HG02759 (cell line): ENCODE measurements around the gene ELOVL2.
"Not testable (repeated sequence)": the region's sequence is repeated elsewhere in the genome, so short reads cannot be mapped to it uniquely, and the experiment has no call there.

Experiments
- ATAC-seq: cut with Tn5 transposase; IDR thresholded peaks from one replicate; pipeline ENCODE4 v1.9.1; 2021; ENCODE audit warnings: mild to moderate bottlenecking, moderate library complexity; ENCODE audit not compliant: unreplicated experiment

Gene ELOVL2

DNA sequence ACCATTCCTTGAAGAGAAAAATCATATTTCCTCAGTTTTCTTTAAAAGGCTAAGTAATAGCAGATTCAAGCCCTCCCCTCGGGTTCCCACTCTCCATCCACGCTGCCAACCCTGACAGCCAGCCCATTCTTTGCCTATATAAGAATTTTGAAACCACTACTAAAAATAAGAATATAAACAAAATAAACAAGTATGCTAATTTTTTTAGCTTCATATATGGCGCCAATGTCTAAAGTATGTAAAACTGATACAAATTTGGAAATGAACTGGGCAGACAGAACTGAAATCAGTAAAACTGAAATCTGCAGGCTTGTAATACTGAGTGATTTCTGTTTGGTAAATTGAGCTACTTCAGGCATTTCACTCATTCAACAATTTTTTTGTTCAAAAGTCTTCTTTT, 19.0 kb downstream of the ELOVL2 start:
- no peak for ATAC-seq

DNA sequence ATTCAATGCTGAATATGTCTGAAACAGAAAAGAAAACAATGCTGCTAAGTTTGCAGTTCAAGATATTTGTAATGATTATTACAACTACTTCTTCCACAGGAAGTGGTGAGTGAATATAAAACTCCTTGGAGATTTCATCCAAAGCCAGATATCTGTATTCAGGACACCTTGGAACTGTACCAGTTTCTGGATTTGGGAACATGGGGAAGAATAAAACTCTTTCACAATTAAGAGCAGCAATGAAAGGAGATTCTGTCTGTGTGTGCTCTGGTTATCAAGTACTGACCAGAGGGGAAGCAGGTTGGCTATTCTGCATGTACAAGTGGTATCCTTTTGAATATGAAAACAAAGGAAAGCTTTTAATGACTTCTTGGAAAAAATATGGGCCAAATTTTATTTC, 21.1 kb downstream of the ELOVL2 start:
- ATAC-seq = no peak

DNA sequence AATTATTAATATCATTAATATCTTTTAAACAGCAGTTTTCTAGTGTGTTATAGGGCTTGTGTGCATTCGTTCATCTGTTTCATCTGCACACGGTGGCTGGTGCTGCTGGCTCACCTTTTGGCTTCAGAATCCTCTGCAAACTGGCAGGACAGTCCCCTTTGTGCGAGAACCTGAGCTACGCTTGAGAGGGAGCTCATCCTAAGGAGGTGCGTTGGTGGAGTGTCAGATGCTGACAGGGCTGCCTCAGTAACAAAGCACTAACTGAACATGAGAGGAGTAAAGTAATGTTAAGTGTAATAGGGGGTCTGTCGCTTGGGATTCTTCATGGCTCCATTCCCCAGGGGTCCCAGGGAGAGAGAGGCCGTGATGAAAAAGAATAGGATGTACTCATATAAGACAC, 22.4 kb downstream of the ELOVL2 start:
- ATAC-seq = no peak

DNA sequence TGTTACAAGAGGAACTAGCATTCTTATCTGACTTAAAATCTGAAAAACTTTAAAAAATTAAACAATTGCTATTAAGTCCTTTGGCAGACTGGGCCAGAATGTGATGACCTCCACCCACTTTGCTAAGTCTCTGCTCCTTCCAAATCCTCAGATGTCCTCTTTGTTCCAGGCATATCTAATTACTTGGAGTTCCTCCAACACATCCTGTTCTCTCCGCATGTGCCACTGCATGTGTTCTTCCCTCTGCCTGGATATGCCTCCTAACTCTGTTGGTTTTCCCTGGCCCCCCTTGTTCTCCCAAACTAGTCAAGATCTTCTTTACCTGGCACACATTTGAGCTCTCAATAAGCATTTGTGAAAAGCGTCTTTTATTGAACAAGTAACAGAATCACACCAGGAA, 23.1 kb downstream of the ELOVL2 start:
- no peak for ATAC-seq

DNA sequence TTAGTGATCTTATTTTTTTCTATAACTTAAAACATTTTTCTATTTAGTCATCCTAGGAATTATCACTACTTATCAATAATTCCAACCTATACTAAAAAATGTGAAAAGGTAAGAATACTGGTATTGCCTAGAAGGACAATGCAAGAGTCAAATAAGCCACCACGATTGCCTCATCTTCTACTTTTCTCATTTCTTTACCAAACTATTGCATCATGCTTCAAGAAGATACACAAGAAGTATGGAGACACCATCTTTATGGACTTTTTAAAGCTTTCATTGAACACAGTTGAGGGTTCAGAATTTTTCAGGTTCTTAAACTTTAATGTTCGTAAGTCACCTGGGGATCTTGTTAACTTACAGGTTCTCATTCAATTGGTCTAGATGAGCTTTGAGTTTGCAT, 25.9 kb downstream of the ELOVL2 start:
- ATAC-seq = no peak

DNA sequence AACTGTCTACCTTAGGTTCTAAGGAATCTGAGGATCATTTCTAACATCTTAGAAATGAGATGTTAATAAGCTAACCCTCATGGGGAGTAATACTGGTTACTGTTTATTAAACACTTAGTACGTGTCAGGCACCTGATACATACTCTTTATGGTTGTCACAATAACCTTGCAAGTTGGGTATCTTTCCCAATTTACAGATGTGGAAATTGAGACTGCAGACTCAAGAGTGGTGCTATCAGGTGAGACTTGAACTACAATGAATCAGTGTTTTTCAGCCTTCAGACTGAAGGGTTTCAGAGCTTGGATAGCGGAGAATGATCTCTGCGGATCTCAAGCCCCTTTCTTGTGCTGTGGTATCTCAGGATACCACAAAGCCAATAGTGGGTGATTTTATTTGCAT, 27.0 kb downstream of the ELOVL2 start:
- ATAC-seq = no peak

DNA sequence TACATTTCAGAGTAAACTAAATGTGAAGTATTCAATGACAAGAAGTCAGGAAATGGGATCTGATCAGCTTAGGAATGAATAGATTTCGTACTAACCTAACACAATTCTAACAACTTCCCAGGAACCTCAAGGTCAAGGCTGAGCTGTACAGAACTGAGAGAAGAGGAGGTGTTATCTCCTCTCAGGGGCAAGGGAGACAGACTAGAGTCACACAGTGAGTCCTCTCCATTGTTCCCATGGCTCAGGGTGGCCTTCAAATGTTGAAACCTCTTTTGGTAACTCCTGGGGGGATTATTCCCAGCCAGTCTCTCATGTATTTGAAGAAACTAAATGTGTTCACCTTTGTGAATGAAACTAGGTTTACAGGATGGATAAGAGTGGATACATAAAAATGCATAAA, 27.7 kb downstream of the ELOVL2 start:
- no peak for ATAC-seq

DNA sequence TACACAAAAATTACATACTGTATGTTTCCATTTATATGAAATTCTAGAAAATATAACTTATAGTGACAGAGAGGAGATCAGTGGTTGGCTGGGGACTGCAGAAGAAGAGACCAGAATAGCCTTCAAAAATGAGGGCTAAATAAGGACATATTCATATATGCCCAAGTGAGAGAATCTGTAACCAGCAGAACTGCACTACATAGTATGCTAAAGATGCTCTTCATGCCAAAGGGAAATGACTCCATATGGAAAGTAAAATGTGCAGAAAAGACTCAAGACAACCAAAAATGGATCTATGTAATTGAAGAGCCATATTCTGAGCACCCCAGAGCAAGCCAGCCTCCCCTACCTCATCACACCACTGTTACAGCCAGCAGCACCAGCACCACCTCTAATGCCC, 29.0 kb downstream of the ELOVL2 start:
- no peak for ATAC-seq

DNA sequence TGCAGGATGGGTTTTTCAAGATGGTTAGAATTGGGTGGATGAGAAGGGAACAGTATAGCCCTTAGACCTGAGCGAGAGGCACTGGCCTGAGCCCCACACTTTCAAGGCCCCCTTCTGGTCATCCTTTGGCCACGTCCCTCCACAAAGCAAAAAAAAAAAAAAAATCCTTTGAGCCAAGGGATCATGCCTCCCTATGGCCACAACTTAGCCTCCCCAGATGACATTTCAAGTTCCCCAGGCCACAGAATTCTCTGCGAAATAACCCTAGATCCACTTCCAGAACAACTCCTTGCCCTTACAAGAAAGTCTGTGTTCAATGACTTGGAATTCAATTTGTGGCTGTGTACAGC, 30.4 kb downstream of the ELOVL2 start:
- ATAC-seq = no peak

DNA sequence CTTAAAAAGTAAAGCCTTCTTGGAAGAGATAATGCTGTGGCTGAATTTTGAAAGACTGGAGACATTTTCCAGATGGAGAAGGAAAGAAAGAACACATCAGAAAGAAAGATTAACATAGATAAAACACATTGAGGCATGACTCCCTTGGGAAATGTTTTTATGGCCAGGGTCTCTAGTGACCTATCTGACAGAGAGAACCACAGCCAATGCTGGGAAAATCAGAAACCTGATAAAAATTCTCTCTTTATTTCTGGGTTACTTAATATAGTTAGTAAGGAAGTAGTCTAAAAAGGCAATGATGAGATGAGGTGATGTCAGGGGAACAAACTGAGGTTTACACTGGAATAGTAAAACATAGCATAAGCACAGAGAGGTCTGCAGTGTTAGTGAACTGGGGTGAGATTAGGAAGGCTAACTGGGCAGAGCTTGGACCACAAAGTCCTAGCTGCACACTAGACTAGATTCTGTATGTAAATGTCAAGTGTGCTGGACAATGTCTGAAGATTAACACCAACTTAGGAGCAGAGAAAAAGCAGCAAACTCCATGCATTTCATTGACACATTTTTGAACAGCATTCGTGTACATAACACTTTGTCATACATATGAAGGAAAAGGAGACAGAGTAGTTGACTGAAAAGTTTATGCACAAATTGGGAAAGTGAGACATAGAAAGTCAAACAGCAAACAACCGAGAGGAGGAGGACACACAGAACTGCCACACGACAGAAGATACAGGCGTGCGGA, 31.0 kb downstream of the ELOVL2 start:
- ATAC-seq = no peak

DNA sequence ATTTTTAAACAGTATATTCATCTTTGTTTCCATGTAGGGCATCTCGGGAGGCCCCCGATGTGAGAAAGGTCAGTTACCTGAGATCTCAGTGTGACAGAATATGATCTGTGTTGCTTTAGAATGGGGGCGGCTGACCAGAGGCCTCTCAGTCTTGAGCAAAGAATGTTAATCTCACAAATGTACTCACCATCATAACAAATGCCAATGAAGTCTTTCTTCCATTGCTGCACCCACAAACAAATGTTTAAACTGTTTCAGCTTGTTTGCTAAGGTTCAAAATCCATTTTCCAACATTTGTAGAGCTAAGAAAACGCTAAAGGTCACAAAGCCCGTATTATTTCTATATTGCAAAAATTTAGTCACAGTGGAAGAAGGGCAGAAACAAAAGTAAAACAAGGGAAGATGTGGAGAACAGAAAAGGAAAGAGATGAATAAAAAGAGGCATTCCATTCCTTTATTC, 31.8 kb downstream of the ELOVL2 start:
- ATAC-seq = no peak

DNA sequence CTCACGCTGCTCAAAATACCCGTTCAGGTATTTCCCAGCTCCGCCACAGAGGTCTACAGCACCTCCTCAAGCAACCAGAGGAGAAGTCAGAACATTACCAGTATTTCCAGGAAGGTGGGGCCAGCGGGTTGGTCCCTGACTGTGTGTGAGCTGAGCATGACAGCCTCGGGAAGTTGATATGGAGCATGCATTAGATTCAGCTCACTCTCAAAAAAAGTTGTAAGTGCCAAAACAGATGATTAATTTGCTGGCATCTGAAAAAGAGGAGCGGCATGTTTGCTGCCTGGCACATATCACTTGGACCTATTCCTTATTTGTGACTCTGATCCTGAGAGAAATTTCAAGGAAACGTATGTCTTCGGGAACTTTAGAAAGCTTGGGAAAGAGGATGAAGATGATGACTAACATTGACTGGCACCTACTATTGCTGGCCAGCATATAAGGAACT, 32.3 kb downstream of the ELOVL2 start:
- no peak for ATAC-seq

DNA sequence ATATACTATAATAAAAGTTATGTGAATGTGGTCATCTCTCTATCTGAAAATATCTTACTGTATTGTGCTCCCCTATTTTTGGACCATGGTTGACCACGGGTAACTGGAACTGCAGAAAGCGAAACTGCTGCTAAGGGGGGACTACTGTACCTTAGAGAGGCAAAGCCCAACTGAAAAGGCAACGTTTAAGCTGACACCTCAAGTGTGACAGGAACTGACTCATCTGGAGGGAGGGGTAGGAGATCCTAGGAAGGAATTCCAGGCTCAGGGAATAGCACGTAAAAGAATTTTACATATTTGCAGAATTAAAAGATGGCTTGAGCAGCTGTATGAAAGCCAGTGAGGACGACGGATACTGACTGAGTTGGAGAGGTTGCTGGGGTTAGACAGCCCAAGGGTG, 34.8 kb downstream of the ELOVL2 start:
- ATAC-seq = peak; percentile 61

DNA sequence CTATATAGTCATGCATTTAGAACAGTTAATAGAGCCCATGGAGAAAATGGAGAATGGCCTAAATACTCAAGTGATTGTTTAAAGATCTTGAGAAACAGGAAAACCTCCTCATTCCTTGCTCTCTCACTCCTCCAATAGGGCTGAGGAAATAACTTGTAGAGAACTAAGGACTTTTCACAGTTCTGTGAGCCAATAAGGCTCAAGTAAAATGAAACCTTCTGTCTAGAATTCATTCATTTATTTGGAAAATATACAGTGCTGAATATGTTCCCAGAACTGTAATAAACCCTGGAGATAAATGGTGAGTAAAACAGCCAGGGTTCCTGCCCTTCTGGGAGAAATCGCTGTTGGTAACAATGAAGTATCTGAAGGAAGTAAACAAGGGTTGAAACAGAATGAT, 35.3 kb downstream of the ELOVL2 start:
- ATAC-seq = no peak

DNA sequence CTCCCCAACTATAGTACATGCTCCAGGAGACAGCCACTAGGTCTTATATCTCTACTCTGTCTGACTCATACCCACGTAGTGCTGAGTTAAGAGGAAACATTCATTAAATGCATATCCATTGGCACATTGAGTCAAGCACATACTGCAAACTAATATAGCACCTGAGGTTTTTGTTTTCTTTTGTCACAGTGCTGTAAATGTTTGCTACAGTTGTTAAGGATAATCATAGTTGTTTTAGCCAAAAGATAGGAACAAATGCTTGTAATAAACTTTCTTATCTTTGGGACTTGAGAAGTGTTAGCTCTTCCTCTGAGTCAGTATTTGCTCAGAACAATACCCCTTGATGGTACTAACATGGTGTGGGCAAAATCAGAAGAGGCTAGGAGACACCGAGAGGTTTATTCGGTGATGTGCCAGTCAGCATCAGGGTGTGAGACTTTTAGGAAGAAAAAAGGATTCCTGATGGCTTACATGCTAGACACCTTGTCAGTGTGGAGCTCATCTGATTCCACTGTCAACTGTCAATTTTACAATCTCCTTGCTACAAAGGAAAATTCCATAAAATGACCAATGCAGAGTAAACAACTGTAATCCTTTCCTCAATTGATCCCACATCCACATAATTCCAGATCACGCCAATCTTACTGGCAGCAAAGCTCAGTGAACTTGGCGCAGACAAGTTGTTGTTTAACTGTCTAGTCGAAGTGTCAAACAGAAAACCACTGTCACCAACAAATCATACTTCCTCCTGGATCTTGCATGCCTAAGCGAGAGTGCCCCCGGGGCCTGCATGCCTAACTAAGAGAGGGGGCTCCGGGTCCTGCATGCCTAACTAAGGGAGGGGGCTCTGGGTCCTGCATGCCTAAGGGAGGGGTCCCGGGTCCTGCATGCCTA, 36.1 kb downstream of the ELOVL2 start:
- no peak for ATAC-seq

DNA sequence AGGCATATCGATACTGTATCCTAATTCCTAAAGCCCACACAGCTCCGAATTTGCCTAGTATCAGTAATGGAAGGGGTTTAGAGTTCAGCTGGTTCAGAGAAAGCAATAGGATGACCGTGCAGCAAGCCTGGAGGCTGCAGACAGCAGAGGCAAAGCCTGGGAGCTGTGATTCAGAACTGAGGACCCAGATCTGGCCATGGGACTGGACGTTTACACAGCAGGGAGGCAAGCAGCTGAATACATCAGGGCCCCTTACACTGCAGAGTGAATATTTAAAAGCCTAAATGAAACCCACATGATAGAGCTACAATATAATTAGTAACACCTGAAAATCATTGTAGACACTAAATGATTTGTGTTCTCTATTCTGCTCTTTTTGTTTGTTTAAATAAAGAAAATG, 38.0 kb downstream of the ELOVL2 start:
- ATAC-seq = no peak

DNA sequence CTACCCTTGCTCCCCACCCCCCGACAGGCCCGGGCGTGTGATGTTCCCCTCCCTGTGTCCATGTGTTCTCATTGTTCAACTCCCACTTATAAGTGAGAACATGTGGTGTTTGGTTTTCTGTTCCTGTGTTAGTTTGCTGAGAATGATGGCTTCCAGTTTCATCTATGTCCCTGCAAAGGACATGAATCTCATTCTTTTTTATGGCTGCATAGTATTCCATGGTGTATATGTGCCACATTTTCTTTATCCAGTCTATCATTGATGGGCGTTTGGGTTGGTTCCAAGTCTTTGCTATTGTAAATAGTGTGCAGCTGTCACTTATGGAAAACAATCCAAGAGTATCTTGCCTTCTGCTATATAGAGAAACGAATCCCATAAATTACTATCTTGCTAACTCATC, 40.8 kb downstream of the ELOVL2 start:
- ATAC-seq = not testable (repeated sequence)

DNA sequence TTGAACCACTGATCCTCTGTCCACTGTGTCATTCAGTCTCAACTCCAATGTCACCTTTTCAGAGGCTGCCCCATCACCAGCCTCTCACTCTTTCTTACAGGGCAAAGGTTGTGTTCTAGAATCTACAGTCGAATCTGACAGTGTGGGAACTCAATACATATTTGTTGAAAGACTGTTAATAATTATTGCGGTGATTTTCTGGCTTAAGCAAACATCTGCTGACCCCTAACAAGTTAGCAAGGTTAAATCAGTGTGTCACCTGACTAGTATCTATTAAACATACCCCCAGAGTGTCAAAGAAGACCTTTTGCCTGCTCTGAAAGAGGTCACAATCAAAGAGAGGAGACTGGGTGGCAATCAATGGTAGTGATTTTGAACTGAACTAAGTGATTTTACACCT, 41.9 kb downstream of the ELOVL2 start:
- ATAC-seq = no peak

DNA sequence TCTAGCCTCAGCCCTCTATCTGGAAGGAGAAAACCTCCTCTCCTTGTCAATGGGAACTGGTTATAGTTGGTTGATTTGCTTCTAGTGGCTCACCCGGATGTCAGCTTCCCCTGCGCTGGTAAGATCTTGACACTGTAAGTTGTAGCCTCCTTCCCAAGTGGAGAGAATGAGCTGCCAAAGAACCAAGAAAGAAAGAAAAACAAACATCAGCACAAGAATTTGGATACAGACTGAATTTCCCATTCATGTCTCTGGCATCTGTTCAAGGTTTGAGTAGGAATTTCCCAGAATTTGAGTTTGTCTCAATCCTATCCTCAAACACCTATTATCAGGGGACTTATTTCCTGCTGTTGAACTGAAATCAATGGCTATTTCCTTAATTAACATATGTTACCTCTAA, 44.1 kb downstream of the ELOVL2 start:
- no peak for ATAC-seq

DNA sequence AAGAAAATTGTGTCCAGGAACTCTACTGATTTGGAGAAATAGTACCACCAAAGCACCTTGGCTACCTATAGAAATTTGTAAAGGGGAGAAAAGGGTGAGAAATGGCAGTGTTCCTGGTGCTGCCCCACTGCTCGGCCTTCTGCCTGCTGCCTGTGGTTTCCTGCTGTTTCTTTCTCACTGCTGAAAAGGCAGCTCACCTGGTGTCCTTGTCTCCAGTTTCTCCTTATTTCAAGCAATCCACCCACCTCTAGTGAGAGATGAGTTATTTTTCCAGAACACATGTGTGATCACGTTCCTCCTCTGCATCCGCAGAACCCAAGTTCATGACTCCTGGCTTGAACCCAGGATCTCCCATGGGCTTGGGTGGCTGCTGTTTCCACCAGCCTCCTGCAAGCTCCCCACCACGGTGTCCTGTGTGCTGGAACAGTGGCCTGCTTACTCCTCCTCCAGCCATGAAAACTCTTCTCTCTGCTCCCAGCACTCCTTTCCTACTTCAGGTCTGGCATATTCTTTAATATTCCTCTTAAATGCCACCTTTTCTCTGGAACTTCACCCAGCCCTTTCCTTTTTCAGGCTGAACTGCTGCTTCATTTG, 48.9 kb downstream of the ELOVL2 start:
- ATAC-seq = no peak

DNA sequence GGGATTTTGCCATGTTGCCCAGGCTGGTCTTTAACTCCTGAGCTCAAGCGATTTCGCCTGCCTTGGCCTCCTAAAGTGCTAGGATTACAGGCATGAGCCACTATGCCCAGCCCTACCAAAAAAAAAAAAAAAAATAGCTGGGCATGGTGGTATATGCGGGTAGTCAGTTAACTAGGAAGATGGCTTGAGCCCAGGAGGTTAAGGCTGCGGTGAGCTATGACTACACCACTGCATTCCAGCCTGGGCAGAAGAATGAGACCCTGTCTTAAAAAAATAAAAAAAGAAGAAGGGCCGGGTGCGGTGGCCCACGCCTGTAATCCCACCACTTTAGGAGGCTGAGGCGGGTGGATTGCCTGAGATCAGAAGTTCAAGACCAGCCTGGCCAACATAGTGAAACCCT, 50.2 kb downstream of the ELOVL2 start:
- ATAC-seq = no peak

DNA sequence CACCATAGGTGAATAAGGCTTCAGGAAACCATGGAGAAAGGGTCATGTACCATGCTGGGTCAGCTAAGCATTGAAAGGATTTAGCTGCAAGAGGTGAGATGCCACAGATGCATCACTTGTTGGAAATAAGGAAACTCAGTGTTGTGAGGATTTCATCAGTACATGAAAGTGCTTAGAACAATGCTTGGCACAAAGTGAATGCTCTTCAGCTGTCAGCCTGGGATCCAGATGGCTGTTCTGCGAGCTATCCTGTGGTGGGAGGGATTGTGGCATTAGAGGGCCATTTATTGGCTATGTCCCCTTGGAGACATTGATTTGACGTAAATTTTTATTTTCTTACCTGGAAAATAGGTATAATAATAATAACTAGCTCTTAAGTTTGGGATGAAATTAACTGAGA, 53.0 kb downstream of the ELOVL2 start:
- ATAC-seq = no peak
